ENCODE data around the gene COLGALT1. TPM values are rescaled to one million over a fixed set of nuclear protein-coding genes. Genes with fewer than 3 reads are reported as not detected.

Gene COLGALT1
- total RNA-seq, 3 donors from 2014 or later (not counting 1 experiment from before 2014, with no cell fraction given), result 39.0 to 55.4 (median 43.7) TPM

GRCh38 chr19:17625980-17626379, 70.5 kb downstream of the COLGALT1 start:
- no peak for DNase-seq
- Histone ChIP-seq H3K4me1 (ENCODE audit: control insufficient read depth, insufficient read depth, low read length) (peaks cover 5% of the 10 kb centered on the region), H3K27ac (ENCODE audit: low read length) (no peak overlapping the region), H3K27me3 (ENCODE audit: control insufficient read depth, insufficient read depth, low read length) (no peaks in the 10 kb centered on the region), H3K4me3 (ENCODE audit: low read length) (no peak overlapping the region), H3K36me3 (ENCODE audit: control insufficient read depth, insufficient read depth, low read length) (no peaks in the 10 kb centered on the region), H3K9me3 (ENCODE audit: control insufficient read depth, insufficient read depth, low read length) (no peaks in the 10 kb centered on the region)
- no peak for ATAC-seq
- Mint-ChIP-seq H3K36me3 (no peaks in the 10 kb centered on the region), H3K9me3 (no peaks in the 10 kb centered on the region), H3K27me3 (ENCODE audit: low read depth in 2 of 2) (peaks cover 0 to 3% of the 10 kb centered on the region in 2 donors), H3K4me1 (peaks cover 7 to 14% of the 10 kb centered on the region in 2 donors), H3K4me3 (no peak overlapping the region), H3K27ac (no peak overlapping the region)
- no peak for TF ChIP-seq CTCF (IDR thresholded peaks at IDR 0.05)
- WGBS (ENCODE audit: insufficient coverage), result 83% methylated on average over 2 of the region's 2 CpGs
- intact Hi-C loops (cut with micrococcal nuclease), result no loop called here

GRCh38 chr19:17626456-17627015, 71.1 kb downstream of the COLGALT1 start:
- 62% methylated on average over 12 of the region's 12 CpGs for WGBS (ENCODE audit: insufficient coverage)

GRCh38 chr19:17627161-17627560, 71.7 kb downstream of the COLGALT1 start:
- Mint-ChIP-seq H3K4me1 (peaks cover 7 to 9% of the 10 kb centered on the region in 2 donors), H3K27ac (no peak overlapping the region), H3K4me3 (no peak overlapping the region), H3K27me3 (ENCODE audit: low read depth in 2 of 2) (no peaks in the 10 kb centered on the region), H3K9me3 (no peaks in the 10 kb centered on the region), H3K36me3 (no peaks in the 10 kb centered on the region)
- no peaks in the 10 kb centered on the region for H3K9me3 ChIP-seq (ENCODE audit: control insufficient read depth, insufficient read depth, low read length)
- H3K4me1 ChIP-seq (ENCODE audit: control insufficient read depth, insufficient read depth, low read length), result peaks cover 5% of the 10 kb centered on the region
- TF ChIP-seq CTCF (IDR thresholded peaks at IDR 0.05), result no peak
- no peak for DNase-seq
- 91% methylated on average over 3 of the region's 3 CpGs for WGBS (ENCODE audit: insufficient coverage)
- no peak overlapping the region for H3K4me3 ChIP-seq (ENCODE audit: low read length)
- H3K27me3 ChIP-seq (ENCODE audit: control insufficient read depth, insufficient read depth, low read length), result no peaks in the 10 kb centered on the region
- no peaks in the 10 kb centered on the region for H3K36me3 ChIP-seq (ENCODE audit: control insufficient read depth, insufficient read depth, low read length)
- H3K27ac ChIP-seq (ENCODE audit: low read length), result no peak overlapping the region
- intact Hi-C loops (cut with micrococcal nuclease), result no loop called here
- no peak for ATAC-seq

More at GRCh38 chr19:17626456-17627015, 71.1 kb downstream of the COLGALT1 start:
- DNase-seq (no peak), ATAC-seq (no peak)
- H3K27me3 ChIP-seq (ENCODE audit: control insufficient read depth, insufficient read depth, low read length), result no peaks in the 10 kb centered on the region
- no peaks in the 10 kb centered on the region for H3K9me3 Mint-ChIP-seq
- no peak overlapping the region for H3K27ac ChIP-seq (ENCODE audit: low read length)
- TF ChIP-seq CTCF (IDR thresholded peaks at IDR 0.05), result no peak
- intact Hi-C loops (cut with micrococcal nuclease), result no loop called here
- no peaks in the 10 kb centered on the region for H3K27me3 Mint-ChIP-seq (ENCODE audit: low read depth in 2 of 2)
- no peaks in the 10 kb centered on the region for H3K36me3 ChIP-seq (ENCODE audit: control insufficient read depth, insufficient read depth, low read length)
- no peak overlapping the region for H3K4me3 Mint-ChIP-seq
- H3K27ac Mint-ChIP-seq, result no peak overlapping the region
- no peaks in the 10 kb centered on the region for H3K9me3 ChIP-seq (ENCODE audit: control insufficient read depth, insufficient read depth, low read length)
- H3K4me3 ChIP-seq (ENCODE audit: low read length), result no peak overlapping the region
- H3K4me1 Mint-ChIP-seq, result peaks cover 7 to 13% of the 10 kb centered on the region in 2 donors
- H3K4me1 ChIP-seq (ENCODE audit: control insufficient read depth, insufficient read depth, low read length), result peaks cover 5% of the 10 kb centered on the region
- H3K36me3 Mint-ChIP-seq, result no peaks in the 10 kb centered on the region

GRCh38 chr19:17627921-17628320, 72.5 kb downstream of the COLGALT1 start:
- Mint-ChIP-seq H3K4me1 (peaks cover 0 to under 1% of the 10 kb centered on the region in 2 donors), H3K36me3 (no peaks in the 10 kb centered on the region), H3K4me3 (no peak overlapping the region), H3K27me3 (ENCODE audit: low read depth in 2 of 2) (no peaks in the 10 kb centered on the region), H3K9me3 (no peaks in the 10 kb centered on the region), H3K27ac (no peak overlapping the region)
- no peaks in the 10 kb centered on the region for H3K27me3 ChIP-seq (ENCODE audit: control insufficient read depth, insufficient read depth, low read length)
- ATAC-seq, result no peak
- peaks cover under 1% of the 10 kb centered on the region for H3K4me1 ChIP-seq (ENCODE audit: control insufficient read depth, insufficient read depth, low read length)
- DNase-seq, result no peak
- no peaks in the 10 kb centered on the region for H3K9me3 ChIP-seq (ENCODE audit: control insufficient read depth, insufficient read depth, low read length)
- TF ChIP-seq CTCF (IDR thresholded peaks at IDR 0.05), result no peak
- intact Hi-C loops (cut with micrococcal nuclease), result no loop called here
- no peak overlapping the region for H3K4me3 ChIP-seq (ENCODE audit: low read length)
- no peak overlapping the region for H3K27ac ChIP-seq (ENCODE audit: low read length)
- WGBS (ENCODE audit: insufficient coverage), result 82% methylated on average over 5 of the region's 5 CpGs
- no peaks in the 10 kb centered on the region for H3K36me3 ChIP-seq (ENCODE audit: control insufficient read depth, insufficient read depth, low read length)
